ENCODE measurements around the gene KIF12. TPM values are rescaled to one million over a fixed set of nuclear protein-coding genes. Genes with fewer than 3 reads are reported as not detected.

KIF12 gene
- total and polyA plus RNA-seq, 2 of the 8 experiments (the other 6 are each of a cell fraction or from before 2014, with no cell fraction given), result 2.9 to 3.9 TPM

DNA sequence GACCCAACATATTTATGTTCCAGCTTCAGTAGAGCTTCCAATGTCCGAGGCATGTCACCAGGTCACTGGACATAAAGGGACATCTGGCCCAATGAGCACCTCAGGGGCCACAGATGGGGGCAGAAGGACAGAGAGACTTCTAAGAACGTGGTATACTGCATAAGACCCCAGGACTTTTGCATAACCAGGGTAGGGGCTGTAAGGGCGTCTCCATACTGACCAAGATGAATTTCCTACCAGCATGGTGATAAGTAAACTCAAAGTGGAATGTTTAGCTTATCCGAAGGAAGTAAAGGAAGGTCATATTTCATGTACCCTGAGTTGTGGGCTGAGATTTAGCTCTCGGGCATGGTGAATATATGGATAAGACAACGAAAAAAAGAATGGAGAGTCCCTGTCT lies 38.7 kb upstream of the KIF12 start (continued):
- TF ChIP-seq, protein P1, sequence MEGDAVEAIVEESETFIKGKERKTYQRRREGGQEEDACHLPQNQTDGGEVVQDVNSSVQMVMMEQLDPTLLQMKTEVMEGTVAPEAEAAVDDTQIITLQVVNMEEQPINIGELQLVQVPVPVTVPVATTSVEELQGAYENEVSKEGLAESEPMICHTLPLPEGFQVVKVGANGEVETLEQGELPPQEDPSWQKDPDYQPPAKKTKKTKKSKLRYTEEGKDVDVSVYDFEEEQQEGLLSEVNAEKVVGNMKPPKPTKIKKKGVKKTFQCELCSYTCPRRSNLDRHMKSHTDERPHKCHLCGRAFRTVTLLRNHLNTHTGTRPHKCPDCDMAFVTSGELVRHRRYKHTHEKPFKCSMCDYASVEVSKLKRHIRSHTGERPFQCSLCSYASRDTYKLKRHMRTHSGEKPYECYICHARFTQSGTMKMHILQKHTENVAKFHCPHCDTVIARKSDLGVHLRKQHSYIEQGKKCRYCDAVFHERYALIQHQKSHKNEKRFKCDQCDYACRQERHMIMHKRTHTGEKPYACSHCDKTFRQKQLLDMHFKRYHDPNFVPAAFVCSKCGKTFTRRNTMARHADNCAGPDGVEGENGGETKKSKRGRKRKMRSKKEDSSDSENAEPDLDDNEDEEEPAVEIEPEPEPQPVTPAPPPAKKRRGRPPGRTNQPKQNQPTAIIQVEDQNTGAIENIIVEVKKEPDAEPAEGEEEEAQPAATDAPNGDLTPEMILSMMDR (IDR thresholded peaks at IDR 0.05; ENCODE audit: control extremely low read depth in 1 of 3, insufficient read depth in 1 of 3, low read depth in 1 of 3, low read length in 3 of 3), result no peak
- TF ChIP-seq CBX5 (IDR thresholded peaks at IDR 0.05; ENCODE audit: low read depth, low read length), result no peak

All from H1 (cell line).